Upper lobe of left lung (tissue), 4 donors: Measurements from ENCODE around the gene METTL15.

Source experiments
- EP300 ChIP-seq, 4 donors: sonication (generic); formaldehyde crosslinking; IDR thresholded peaks; one replicate each; pipeline ENCODE4 v1.5.1; 2017; ENCODE audit warnings: antibody characterized with exemption in 4 of 4, control low read depth in 2 of 4
- POLR2A ChIP-seq, 4 donors: fragments of 450-650 bp; IDR thresholded peaks; one replicate each; pipeline ENCODE4 v1.5.1; 2016 to 2017; ENCODE audit warnings: antibody characterized with exemption in 4 of 4, mild to moderate bottlenecking in 2 of 4
- POLR2AphosphoS5 ChIP-seq, 2 donors: sonication (generic); formaldehyde crosslinking; IDR thresholded peaks; one replicate each; pipeline ENCODE4 v1.5.1; 2017; ENCODE audit warnings: antibody characterized with exemption in 2 of 2
- TF ChIP-seq, protein P1 (sequence below), 6 experiments: fragments of 450-650 bp in 4 of 6; fragments of 200-600 bp in 2 of 6; sonication (generic) in 2 of 6; IDR thresholded peaks; one replicate each; pipeline ENCODE4 v1.5.1; 2016 to 2019; ENCODE audit warnings: antibody characterized with exemption in 6 of 6

DNA sequence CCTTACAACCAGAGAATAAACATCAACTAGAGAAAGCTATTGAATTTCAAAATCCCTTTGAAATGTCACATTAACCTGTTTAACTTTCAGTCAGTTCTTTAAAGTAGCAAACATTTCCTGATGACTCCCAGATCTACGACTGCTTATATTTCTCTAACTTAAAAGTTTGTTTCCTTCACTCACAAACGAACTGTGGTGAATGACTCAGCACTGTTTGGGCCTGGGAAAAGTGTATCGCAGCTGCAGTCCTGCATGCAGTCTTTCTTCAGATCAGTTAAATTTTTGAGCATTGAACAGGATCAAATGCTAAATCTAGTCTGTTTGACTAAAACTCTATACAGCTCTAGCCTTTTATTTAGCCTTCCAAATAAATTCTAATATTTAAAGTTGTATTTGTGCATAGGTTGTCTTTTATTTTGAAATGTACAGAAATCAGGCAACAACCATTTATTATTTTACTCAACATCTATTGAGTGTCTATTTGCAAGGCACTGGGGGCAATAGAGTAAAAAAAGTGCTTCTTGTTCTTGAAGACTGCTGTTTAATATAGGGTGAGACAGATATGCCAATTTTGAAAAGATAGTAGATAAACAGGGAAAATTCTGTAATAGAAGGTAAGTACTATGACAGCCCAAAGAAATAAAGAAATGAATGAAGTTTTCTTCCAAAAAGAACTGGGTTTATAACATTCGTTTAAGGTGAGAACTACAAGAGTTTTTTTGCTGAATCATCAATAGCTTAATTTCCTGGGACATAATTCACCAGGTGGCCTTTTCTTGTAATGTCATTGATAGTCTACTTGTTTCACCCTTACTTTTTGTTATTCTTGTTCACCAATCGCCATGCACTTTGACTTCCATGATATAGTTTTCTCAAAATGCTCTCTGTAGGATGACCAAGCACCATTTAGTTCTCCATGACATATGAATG, 235.4 kb downstream of the METTL15 start:
- TF ChIP-seq, protein P1, sequence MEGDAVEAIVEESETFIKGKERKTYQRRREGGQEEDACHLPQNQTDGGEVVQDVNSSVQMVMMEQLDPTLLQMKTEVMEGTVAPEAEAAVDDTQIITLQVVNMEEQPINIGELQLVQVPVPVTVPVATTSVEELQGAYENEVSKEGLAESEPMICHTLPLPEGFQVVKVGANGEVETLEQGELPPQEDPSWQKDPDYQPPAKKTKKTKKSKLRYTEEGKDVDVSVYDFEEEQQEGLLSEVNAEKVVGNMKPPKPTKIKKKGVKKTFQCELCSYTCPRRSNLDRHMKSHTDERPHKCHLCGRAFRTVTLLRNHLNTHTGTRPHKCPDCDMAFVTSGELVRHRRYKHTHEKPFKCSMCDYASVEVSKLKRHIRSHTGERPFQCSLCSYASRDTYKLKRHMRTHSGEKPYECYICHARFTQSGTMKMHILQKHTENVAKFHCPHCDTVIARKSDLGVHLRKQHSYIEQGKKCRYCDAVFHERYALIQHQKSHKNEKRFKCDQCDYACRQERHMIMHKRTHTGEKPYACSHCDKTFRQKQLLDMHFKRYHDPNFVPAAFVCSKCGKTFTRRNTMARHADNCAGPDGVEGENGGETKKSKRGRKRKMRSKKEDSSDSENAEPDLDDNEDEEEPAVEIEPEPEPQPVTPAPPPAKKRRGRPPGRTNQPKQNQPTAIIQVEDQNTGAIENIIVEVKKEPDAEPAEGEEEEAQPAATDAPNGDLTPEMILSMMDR (IDR thresholded peaks at IDR 0.05), result no peak
- TF ChIP-seq POLR2AphosphoS5 (IDR thresholded peaks at IDR 0.05) (no peak), POLR2A (IDR thresholded peaks at IDR 0.05) (no peak), EP300 (IDR thresholded peaks at IDR 0.05) (no peak)
